Suprapubic skin (tissue), 4 donors: Measurements from ENCODE around the gene TMEM163.

Source experiments
- EP300 ChIP-seq: sonication (generic); formaldehyde crosslinking; IDR thresholded peaks from one replicate; pipeline ENCODE4 v1.6.1; 2017; ENCODE audit warnings: antibody characterized with exemption
- POLR2A ChIP-seq, 2 donors: fragments of 450-650 bp; IDR thresholded peaks; one replicate each; pipeline ENCODE4 v1.6.1; 2017; ENCODE audit warnings: antibody characterized with exemption in 2 of 2, mild to moderate bottlenecking in 2 of 2, moderate library complexity in 2 of 2
- POLR2AphosphoS5 ChIP-seq, 3 donors: sonication (generic); formaldehyde crosslinking; IDR thresholded peaks; one replicate each; pipeline ENCODE4 v1.6.1; 2017; ENCODE audit warnings: antibody characterized with exemption in 3 of 3
- TF ChIP-seq, protein P1 (sequence below), 2 donors: fragments of 200-600 bp in 1 of 2; fragments of 450-650 bp in 1 of 2; sonication (generic) in 1 of 2; IDR thresholded peaks; one replicate each; pipeline ENCODE4 v1.5.1; 2016 to 2019; ENCODE audit warnings: antibody characterized with exemption in 2 of 2, mild to moderate bottlenecking in 1 of 2, moderate library complexity in 1 of 2

DNA sequence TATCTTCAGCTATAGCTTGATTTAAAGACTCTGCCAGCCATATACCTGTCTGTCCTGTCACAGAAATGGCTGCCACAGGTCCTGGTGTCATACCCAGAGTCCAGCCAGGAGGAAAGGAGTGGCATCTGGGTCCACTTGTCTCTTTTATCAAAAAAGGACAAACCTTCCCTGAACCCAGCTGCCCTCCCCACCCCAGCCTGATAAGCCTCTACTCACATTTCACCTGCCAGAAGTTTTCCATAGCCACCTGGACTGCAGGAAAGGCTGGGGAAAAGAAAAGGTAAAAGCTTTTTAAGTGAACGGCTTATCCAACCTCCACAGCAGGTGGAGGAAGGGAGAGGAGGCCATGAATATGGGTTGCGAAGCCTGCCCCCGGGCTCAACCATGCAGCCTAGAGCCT lies 32.8 kb downstream of the TMEM163 start:
- TF ChIP-seq POLR2A (IDR thresholded peaks at IDR 0.05) (no peak), POLR2AphosphoS5 (IDR thresholded peaks at IDR 0.05) (no peak), EP300 (no peak)
- TF ChIP-seq, protein P1, sequence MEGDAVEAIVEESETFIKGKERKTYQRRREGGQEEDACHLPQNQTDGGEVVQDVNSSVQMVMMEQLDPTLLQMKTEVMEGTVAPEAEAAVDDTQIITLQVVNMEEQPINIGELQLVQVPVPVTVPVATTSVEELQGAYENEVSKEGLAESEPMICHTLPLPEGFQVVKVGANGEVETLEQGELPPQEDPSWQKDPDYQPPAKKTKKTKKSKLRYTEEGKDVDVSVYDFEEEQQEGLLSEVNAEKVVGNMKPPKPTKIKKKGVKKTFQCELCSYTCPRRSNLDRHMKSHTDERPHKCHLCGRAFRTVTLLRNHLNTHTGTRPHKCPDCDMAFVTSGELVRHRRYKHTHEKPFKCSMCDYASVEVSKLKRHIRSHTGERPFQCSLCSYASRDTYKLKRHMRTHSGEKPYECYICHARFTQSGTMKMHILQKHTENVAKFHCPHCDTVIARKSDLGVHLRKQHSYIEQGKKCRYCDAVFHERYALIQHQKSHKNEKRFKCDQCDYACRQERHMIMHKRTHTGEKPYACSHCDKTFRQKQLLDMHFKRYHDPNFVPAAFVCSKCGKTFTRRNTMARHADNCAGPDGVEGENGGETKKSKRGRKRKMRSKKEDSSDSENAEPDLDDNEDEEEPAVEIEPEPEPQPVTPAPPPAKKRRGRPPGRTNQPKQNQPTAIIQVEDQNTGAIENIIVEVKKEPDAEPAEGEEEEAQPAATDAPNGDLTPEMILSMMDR (IDR thresholded peaks at IDR 0.05), result no peak
